NCI-H748 (cell line): ENCODE results near the gene MEIOB.

Source experiments
- DNase-seq: peaks from one replicate; lab custom pipeline; 2025; ENCODE audit not compliant: unreplicated experiment; lab: John Stamatoyannopoulos, UW

Gene MEIOB

GRCh38 chr16:1789643-1790045, 82.3 kb downstream of the MEIOB start:
- no peak for DNase-seq

DNA sequence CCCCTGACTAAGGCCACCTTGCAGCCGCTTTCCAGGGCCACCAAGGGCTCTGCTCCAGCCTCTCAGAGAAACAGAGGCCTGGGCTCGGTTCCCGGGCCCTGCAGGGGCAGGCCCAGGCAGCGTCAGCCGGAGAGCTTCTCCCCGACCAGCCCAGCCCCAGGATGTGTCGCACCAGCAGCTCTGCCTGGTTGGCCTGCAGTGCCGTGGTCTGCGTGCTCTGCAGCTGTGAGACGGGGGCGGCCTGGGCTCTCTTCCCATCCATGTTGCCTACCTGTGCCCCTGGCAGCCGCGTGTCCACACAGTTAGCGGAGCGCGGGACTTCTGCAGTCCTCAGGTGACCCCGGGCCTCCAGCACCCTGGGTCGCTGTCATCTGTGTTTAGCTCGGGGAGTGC, 83.3 kb downstream of the MEIOB start:
- no peak for DNase-seq

DNA sequence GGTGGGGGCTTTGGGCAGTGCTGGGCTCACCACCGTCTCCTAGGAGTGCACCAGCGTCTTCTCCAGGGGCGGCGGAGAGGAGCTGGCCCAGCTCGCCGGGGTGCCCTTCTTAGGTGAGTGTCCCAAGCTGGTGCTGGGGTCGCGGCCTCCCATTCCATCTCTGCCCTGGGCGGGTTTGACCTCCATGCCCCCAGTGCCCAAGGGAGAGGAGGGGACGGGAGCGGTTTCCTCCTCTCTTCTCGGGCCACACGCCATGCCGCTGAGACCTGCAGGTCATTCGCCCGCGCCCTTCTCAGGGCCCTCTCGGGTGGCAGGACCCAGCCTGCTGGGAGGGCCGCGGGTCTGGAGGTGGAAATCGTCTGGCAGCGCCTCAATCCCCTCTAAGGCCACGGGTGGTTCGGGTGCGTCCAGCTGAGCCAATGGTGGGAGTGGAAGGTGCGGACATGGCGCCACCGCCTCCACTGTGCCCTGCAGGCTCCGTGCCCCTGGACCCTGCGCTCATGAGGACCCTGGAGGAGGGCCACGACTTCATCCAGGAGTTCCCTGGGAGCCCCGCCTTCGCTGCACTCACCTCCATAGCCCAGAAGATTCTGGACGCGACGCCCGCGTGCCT, 83.8 kb downstream of the MEIOB start:
- DNase-seq = no peak

GRCh38 chr16:1787322-1788094, 84.5 kb downstream of the MEIOB start:
- DNase-seq = no peak

DNA sequence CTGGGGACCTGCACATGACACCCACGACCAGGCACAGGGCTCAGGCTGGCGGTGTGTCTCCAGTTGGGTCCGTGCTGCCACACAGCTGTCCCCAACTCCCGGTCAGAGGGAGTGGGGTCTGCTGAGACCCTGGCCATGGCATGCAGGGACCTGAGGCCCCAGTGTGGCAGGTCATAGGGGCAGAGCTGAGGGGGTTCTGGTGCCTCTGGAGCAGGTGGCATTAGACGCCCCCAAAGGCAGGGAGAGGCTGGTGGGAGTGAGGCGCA, 85.0 kb downstream of the MEIOB start:
- DNase-seq = no peak

GRCh38 chr16:1786242-1787055, 85.5 kb downstream of the MEIOB start:
- DNase-seq = no peak

GRCh38 chr16:1785846-1786170, 86.2 kb downstream of the MEIOB start:
- no peak for DNase-seq

DNA sequence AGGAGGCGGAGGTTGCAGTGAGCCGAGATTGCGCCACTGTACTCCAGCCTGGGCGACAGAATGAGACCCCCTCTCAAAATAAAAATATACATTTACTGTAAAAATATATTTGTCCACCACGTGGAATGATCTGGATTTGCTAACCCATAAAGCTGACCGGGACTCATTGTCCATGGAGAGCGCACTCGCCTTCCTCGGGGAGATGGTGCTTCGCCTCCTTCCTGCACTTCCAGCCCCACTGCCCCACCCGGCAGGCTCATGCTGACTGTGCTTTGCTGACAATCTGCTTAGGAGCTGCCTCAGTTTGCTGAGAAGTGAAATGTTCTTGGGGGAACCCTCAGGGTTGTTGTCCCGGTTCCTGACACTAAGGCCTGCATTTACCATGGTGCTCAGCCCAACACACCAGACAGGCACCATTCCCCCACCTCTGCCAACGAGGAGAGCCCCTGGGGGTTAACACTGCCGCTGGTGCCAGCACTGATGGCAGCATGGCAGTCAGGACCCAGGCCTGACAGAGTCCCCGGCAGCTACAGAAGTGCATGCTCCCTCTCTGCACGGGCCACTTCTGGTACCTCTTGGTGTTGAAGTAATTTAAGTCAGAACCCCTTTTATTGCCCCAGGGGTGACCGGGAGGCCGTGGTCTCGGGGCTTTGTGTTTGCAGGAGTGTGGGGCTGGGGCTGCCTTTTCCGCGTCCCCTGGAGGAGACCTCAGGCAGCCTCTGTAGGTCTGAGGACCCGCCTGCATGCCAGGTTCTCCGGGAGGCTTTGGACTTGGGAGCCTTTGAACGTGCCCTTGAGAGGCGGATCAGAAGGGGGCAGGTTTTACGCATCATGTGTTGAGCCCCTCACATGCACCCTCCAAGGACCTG, 86.8 kb downstream of the MEIOB start:
- DNase-seq = no peak
